Left cardiac atrium (tissue), 4 donors: ENCODE measurements around the gene KCNJ2. TPM values are rescaled to one million over a fixed set of nuclear protein-coding genes. Genes with fewer than 3 reads are reported as not detected.

Experiments
- ATAC-seq, 2 donors: fragments of 200-7000 bp; cut with Tn5 transposase; one replicate each; pipeline ENCODE4 v1.9.1; 2020; ENCODE audit warnings: mild to moderate bottlenecking in 2 of 2, moderate library complexity in 2 of 2
- DNase-seq: peaks from one replicate; pipeline ENCODE4 v3.0.0-alpha.2; 2020
- intact Hi-C, 2 donors: fragments of 100-400 bp; cut with DNase I; formaldehyde crosslinking; loops; one replicate each; pipeline versions ENCODE4 v1.14.1 to v1.15.1; 2022 to 2023
- total RNA-seq, 2 donors: library from RNA; stranded (reverse); fragmentation: NEBNext Ultra II Directional; extraction: Animal tissue kit (Norgen Biotek cat#: 25700); gene quantifications; one replicate each; pipeline ENCODE4 v1.2.1, GENCODE V29; 2021
- donor health status: DM: no; HTN: yes; CAD: no.
- donor health status: DM: no; HTN: yes; CAD: no; lungs with severe emphysema.
- donor health status: DM: yes; HTN: yes; CAD: no.
- donor health status: Dilated cardiomyopathy.

The KCNJ2 gene
- total RNA-seq, 2 donors from 2014 or later = 4.8 to 5.7 TPM

- DNase-seq = no peak
- intact Hi-C loops = no loop called here
- ATAC-seq = no peak
These were observed 18.1 kb downstream of the KCNJ2 start for GRCh38 chr17:70187383-70187782.

- no peak for ATAC-seq
- no peak for DNase-seq
- intact Hi-C loops = no loop called here
These were observed 21.9 kb downstream of the KCNJ2 start for GRCh38 chr17:70190959-70191805.

- ATAC-seq (no peak), DNase-seq (no peak)
- intact Hi-C loops = no loop called here
These were observed 25.8 kb downstream of the KCNJ2 start for GRCh38 chr17:70195091-70195490.

GRCh38 chr17:70201872-70202419 is 32.6 kb downstream of the KCNJ2 start:
- intact Hi-C loops = no loop called here
- ATAC-seq (no peak), DNase-seq (no peak)

GRCh38 chr17:70202840-70203239 is 33.5 kb downstream of the KCNJ2 start:
- ATAC-seq (no peak), DNase-seq (no peak)
- intact Hi-C loops = no loop called here

GRCh38 chr17:70204431-70204830 is 35.1 kb downstream of the KCNJ2 start:
- DNase-seq = no peak
- intact Hi-C loops = no loop called here
- ATAC-seq = no peak

- intact Hi-C loops = no loop called here
- ATAC-seq (peak in 1 of 2 donors; percentile 38), DNase-seq (no peak)
These were observed 36.1 kb downstream of the KCNJ2 start for GRCh38 chr17:70205401-70205800.

- DNase-seq (no peak), ATAC-seq (no peak)
- intact Hi-C loops = no loop called here
These were observed 37.2 kb downstream of the KCNJ2 start for GRCh38 chr17:70206361-70207010.

- intact Hi-C loops = no loop called here
- no peak for ATAC-seq
- DNase-seq = no peak
These were observed 37.9 kb downstream of the KCNJ2 start for GRCh38 chr17:70207184-70207583.

- intact Hi-C loops = no loop called here
- ATAC-seq (no peak), DNase-seq (no peak)
These were observed 38.9 kb downstream of the KCNJ2 start for GRCh38 chr17:70208080-70208794.

GRCh38 chr17:70208825-70209555 is 39.7 kb downstream of the KCNJ2 start:
- DNase-seq = no peak
- no peak for ATAC-seq
- intact Hi-C loops = no loop called here

- intact Hi-C loops = no loop called here
- ATAC-seq = no peak
- no peak for DNase-seq
These were observed 46.3 kb downstream of the KCNJ2 start for GRCh38 chr17:70215656-70216055.

GRCh38 chr17:70217571-70217970 is 48.2 kb downstream of the KCNJ2 start:
- no peak for ATAC-seq
- DNase-seq = no peak
- intact Hi-C loops = no loop called here

GRCh38 chr17:70225276-70225675 is 55.9 kb downstream of the KCNJ2 start:
- no peak for ATAC-seq
- intact Hi-C loops = no loop called here
- no peak for DNase-seq

Other genes starting within 250 kb of the KCNJ2 start
- not detected for gene KCNJ16, start 94.3 kb upstream of the KCNJ2 start, total RNA-seq